Left ventricle myocardium inferior (tissue), 1 donor: Measurements from ENCODE around the gene RNF183. TPM values are rescaled to one million over a fixed set of nuclear protein-coding genes. Genes with fewer than 3 reads are reported as not detected.
A peak's percentile ranks its signal among the peaks of the same experiment; 100 is the strongest.

Experiments used
- DNase-seq: peaks from one replicate; pipeline ENCODE4 v3.0.0-alpha.2; 2020
- H3K27ac ChIP-seq: fragments of 200-600 bp; replicated peaks from 2 replicates; pipeline ENCODE4 v1.8.0; 2021
- H3K27me3 ChIP-seq: fragments of 200-600 bp; 2 replicates; pipeline ENCODE4 v1.8.0; 2021; ENCODE audit warnings: low read depth
- H3K36me3 ChIP-seq: fragments of 200-600 bp; 2 replicates; pipeline ENCODE4 v1.8.0; 2021
- H3K4me1 ChIP-seq: fragments of 200-600 bp; 2 replicates; pipeline ENCODE4 v1.8.0; 2021
- H3K4me3 ChIP-seq: fragments of 200-600 bp; 2 replicates; pipeline ENCODE4 v1.8.0; 2021; ENCODE audit warnings: mild to moderate bottlenecking, moderate library complexity
- H3K9me3 ChIP-seq: fragments of 200-600 bp; replicated peaks from 2 replicates; pipeline ENCODE4 v1.8.0; 2021
- intact Hi-C: fragments of 100-400 bp; cut with micrococcal nuclease; formaldehyde crosslinking; loops from one replicate; pipeline ENCODE4 v1.11.0; 2022
- total RNA-seq: library from RNA; stranded (reverse); fragmentation: NEBNext Ultra II Directional; extraction: Animal tissue kit (Norgen Biotek cat#: 25700); gene quantifications from one replicate; pipeline ENCODE4 v1.2.1, GENCODE V29; 2021
- TF ChIP-seq, protein P1 (sequence below): fragments of 200-600 bp; IDR thresholded peaks from 2 replicates; pipeline ENCODE4 v1.8.0; 2021; ENCODE audit warnings: antibody characterized with exemption, mild to moderate bottlenecking, borderline replicate concordance
- donor health status: DM: no; HTN: yes; CAD: no; lungs with severe emphysema.

The RNF183 gene
- total RNA-seq, 1 donor from 2014 or later = not detected

DNA sequence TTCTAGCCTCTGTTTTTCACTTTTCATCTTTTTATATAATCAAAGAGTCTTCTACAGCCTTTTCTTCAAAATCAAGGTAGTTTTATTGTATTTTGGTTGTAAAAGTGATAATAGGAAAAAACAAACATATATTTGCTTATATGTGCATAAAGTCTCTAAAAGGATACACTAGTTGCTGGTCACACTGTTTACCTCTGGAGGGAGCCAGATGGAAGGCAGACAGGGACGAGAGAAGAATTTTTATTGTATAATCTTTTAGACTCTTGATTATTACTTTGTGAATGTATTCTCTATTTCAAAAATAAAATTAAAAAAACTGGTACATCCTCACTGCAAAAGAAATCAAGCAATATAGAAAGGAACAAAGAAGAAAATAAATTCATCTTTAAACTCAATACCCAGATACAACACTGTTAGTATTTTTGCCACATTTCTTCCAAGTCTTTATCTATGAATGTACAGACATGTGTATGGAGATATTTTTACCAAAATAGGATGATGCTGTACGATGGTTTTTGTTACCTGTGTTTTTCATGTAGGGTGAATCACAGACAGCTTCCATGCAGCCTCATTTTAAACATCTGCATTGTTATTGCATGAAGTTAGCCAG lies 6.1 kb upstream of the RNF183 start:
- TF ChIP-seq, protein P1, sequence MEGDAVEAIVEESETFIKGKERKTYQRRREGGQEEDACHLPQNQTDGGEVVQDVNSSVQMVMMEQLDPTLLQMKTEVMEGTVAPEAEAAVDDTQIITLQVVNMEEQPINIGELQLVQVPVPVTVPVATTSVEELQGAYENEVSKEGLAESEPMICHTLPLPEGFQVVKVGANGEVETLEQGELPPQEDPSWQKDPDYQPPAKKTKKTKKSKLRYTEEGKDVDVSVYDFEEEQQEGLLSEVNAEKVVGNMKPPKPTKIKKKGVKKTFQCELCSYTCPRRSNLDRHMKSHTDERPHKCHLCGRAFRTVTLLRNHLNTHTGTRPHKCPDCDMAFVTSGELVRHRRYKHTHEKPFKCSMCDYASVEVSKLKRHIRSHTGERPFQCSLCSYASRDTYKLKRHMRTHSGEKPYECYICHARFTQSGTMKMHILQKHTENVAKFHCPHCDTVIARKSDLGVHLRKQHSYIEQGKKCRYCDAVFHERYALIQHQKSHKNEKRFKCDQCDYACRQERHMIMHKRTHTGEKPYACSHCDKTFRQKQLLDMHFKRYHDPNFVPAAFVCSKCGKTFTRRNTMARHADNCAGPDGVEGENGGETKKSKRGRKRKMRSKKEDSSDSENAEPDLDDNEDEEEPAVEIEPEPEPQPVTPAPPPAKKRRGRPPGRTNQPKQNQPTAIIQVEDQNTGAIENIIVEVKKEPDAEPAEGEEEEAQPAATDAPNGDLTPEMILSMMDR = peak; percentile 75
- H3K9me3 ChIP-seq = no peaks in the 10 kb centered on the region
- intact Hi-C loops = no loop called here
- H3K4me1 ChIP-seq = peaks cover 25% of the 10 kb centered on the region
- H3K4me3 ChIP-seq = no peak overlapping the region
- H3K27ac ChIP-seq = peak overlapping the region; percentile 78
- no peaks in the 10 kb centered on the region for H3K27me3 ChIP-seq
- no peaks in the 10 kb centered on the region for H3K36me3 ChIP-seq
- no peak for DNase-seq

DNA sequence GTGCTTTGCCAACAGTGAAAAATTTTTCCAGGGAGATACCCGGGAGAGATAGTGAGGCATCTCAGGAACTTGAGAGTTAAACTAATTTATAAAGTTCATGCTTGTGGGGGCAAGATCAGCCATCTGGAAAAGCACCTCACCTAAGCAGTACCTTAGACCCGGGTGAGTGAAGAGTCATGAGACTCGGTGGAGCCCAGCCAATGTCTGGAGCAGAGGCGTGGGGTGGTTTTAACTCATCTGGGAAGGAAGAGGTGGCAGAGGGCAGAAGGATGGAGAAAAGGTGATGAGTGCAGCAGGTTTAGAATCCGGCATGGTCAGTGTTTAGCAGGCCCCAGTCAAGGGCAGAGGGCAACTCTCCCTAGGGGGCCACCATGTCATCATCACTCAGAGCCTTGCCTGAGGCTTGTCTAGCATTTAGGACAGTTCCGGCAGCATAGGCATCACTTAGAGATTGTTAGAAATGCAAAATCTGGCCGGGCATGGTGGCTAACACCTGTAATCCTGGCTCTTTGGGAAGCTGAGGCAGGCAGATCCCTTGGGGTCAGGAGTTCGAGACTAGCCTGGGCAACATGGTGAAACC lies 4.3 kb upstream of the RNF183 start:
- Histone ChIP-seq H3K9me3 (no peaks in the 10 kb centered on the region), H3K27me3 (no peaks in the 10 kb centered on the region), H3K36me3 (no peaks in the 10 kb centered on the region), H3K27ac (no peak overlapping the region), H3K4me1 (peaks cover 25% of the 10 kb centered on the region), H3K4me3 (no peak overlapping the region)
- intact Hi-C loops = no loop called here
- TF ChIP-seq, protein P1 = no peak
- no peak for DNase-seq

DNA sequence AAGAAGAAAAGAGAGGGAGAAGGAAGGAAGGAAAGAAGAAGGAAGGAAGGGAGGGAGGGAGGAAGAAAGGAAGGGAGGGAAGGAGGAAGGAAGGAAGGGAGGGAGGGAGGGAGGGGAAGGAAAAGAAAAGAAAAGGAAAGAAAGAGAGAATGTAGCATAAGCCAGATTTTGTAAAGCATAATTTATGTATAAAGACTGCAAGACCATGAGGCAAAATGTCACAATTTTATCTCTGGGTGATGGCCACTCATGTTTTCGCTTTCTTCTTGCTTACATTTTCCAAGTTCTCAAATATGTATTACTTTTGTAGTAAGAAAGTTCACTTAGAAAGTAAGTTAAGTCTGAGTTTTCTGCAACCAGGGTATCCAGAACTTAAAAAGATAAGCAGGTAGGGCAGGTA lies 3.4 kb upstream of the RNF183 start:
- intact Hi-C loops = no loop called here

DNA sequence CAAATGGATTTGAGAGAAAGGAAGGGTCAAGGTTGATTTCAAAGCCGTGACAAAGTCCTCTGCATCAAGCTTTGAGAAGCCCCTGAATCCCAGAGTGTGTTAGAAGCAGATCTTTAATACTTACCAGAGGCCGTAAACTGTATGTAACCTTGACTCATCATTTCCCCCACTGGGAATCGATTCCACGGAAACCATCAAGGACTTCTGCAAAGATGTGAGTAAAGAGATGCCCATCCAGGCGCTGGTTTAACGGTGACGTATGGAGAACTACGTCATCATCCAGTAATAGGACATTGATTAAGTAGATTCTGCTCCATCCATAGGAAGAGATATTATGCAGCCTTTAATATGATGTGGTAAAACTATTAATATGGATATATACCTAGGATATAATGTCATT lies 1.6 kb downstream of the RNF183 start:
- Histone ChIP-seq H3K9me3 (no peaks in the 10 kb centered on the region), H3K4me3 (no peak overlapping the region), H3K27ac (no peak overlapping the region), H3K36me3 (no peaks in the 10 kb centered on the region), H3K27me3 (no peaks in the 10 kb centered on the region), H3K4me1 (no peaks in the 10 kb centered on the region)
- TF ChIP-seq, protein P1 = no peak
- intact Hi-C loops = no loop called here
- no peak for DNase-seq

More for the DNA sequence above, 3.4 kb upstream of the RNF183 start:
- no peak overlapping the region for H3K27ac ChIP-seq
- H3K4me3 ChIP-seq = no peak overlapping the region
- no peaks in the 10 kb centered on the region for H3K27me3 ChIP-seq
- no peaks in the 10 kb centered on the region for H3K9me3 ChIP-seq
- H3K36me3 ChIP-seq = no peaks in the 10 kb centered on the region
- TF ChIP-seq, protein P1 = no peak
- H3K4me1 ChIP-seq = peaks cover 24% of the 10 kb centered on the region
- no peak for DNase-seq

DNA sequence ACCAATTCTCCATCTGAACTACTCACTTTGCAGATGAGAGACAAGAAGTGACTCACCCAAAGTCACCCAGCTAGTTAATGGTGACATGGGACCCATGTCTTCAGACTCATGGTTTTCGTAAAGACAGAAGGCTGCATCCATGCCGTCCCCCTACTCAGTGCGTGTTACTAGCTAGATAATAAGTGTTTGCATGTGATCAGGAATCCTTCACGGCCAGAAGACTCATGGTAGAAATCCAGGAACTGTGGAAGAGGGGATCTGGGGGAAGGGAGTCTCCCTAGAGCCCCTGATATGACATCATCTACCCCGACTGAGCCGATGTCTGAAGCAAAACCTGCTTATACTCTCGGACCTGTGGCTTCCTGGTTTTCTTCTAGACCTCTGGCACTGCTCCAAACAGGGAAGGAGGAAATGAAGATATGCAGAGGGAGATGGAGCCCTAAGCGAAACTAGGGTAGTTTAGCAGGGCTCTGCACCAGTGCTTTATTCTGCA lies 3.3 kb downstream of the RNF183 start:
- H3K36me3 ChIP-seq = no peaks in the 10 kb centered on the region
- no peak overlapping the region for H3K27ac ChIP-seq
- TF ChIP-seq, protein P1 = no peak
- no peak overlapping the region for H3K4me3 ChIP-seq
- intact Hi-C loops = no loop called here
- H3K9me3 ChIP-seq = no peaks in the 10 kb centered on the region
- H3K4me1 ChIP-seq = no peaks in the 10 kb centered on the region
- DNase-seq = no peak
- H3K27me3 ChIP-seq = no peaks in the 10 kb centered on the region
